ENCODE measurements around the gene CCDC85C. TPM values are rescaled to one million over a fixed set of nuclear protein-coding genes. Genes with fewer than 3 reads are reported as not detected.

Gene CCDC85C
- total RNA-seq, 1 experiment from 2014 or later: 33.2 TPM

DNA sequence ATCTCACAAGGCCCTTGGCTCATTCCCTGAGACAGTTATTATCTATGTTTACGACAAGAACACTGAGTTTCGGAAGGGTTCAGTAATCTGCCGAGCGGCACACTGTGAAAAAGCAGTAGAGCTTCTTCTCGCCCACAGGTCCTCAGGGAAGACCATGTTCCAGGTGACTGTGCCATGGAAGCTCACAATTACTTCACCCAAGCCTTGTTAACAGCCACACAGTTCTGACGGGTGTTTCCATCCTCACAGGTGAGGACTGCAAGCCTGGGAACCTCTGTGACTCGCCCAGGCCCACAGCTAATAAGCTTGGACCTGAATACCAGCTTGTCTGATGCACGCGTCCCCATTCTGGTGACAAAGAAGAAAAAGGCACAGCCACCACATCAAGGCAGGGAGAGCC is 138.7 kb downstream of the CCDC85C start:
- Mint-ChIP-seq H3K9me3 (no peaks in the 10 kb centered on the region), H3K27me3 (ENCODE audit: low read depth) (no peaks in the 10 kb centered on the region), H3K4me1 (peaks cover 53 to 58% of the 10 kb centered on the region in 2 experiments), H3K36me3 (ENCODE audit: insufficient read depth in 1 of 3, low read depth in 3 of 3) (peaks cover 5 to 28% (median 22%) of the 10 kb centered on the region in 3 experiments; a peak in 4 of 7 replicates), H3K4me3 (no peak overlapping the region), H3K27ac (peak overlapping the region; percentile 46 to 68 (median 53); a peak in 3 of 7 replicates)
- Histone ChIP-seq H4K91ac (ENCODE audit: insufficient read length, low read depth, low read length) (no peak overlapping the region), H2AFZ (ENCODE audit: low read length) (no peak overlapping the region), H2BK12ac (ENCODE audit: insufficient read length, low read depth, low read length) (no peak overlapping the region), H2BK15ac (ENCODE audit: low read depth, low read length) (no peak overlapping the region), H3K79me1 (ENCODE audit: insufficient read depth, low read depth, low read length, poor library complexity, severe bottlenecking) (peaks cover 5% of the 10 kb centered on the region), H2BK20ac (ENCODE audit: low read depth, low read length, poor library complexity, severe bottlenecking) (no peak overlapping the region), H3K14ac (ENCODE audit: insufficient read depth, low read length) (no peak overlapping the region), H3T11ph (ENCODE audit: low read length) (no peak overlapping the region), H3K56ac (ENCODE audit: insufficient read length, low read depth, low read length) (no peak overlapping the region), H3K27ac (ENCODE audit: insufficient read length, low read depth, low read length) (no peak overlapping the region), H4K5ac (ENCODE audit: insufficient read length, low read depth, low read length) (no peak overlapping the region), H3K4ac (ENCODE audit: low read depth, low read length) (no peak overlapping the region), H3K18ac (ENCODE audit: insufficient read length, low read depth, low read length) (no peak overlapping the region), H2AK5ac (ENCODE audit: insufficient read length, low read length) (no peak overlapping the region), H4K20me1 (ENCODE audit: control insufficient read depth, insufficient read depth, insufficient read length) (no peaks in the 10 kb centered on the region), H3K9ac (ENCODE audit: extremely low read depth, insufficient read length, low read length) (no peak overlapping the region), H3K79me2 (ENCODE audit: insufficient read depth, low read length) (peaks cover 20% of the 10 kb centered on the region; the same call in 1 of the 2 replicates), H3K9me3 (ENCODE audit: control insufficient read depth, low read depth, low read length) (no peaks in the 10 kb centered on the region), H2BK120ac (ENCODE audit: low read depth, low read length, poor library complexity, severe bottlenecking) (no peak overlapping the region), H3K4me2 (ENCODE audit: insufficient read depth, insufficient read length, low read length) (no peak overlapping the region), H3K23me2 (ENCODE audit: insufficient read length, low read depth, low read length, poor library complexity, severe bottlenecking) (no peaks in the 10 kb centered on the region), H2BK5ac (ENCODE audit: insufficient read length, low read length) (no peak overlapping the region), H3K4me1 (ENCODE audit: insufficient read depth, low read length) (peaks cover 8% of the 10 kb centered on the region; the same call in 1 of the 2 replicates), H3K23ac (ENCODE audit: insufficient read length, low read depth, low read length) (no peak overlapping the region), H4K8ac (replicated peaks; ENCODE audit: insufficient read length, low read depth, low read length) (no peak overlapping the region), H3K27me3 (ENCODE audit: insufficient read depth, low read length) (no peaks in the 10 kb centered on the region)
- TF ChIP-seq, protein P1, sequence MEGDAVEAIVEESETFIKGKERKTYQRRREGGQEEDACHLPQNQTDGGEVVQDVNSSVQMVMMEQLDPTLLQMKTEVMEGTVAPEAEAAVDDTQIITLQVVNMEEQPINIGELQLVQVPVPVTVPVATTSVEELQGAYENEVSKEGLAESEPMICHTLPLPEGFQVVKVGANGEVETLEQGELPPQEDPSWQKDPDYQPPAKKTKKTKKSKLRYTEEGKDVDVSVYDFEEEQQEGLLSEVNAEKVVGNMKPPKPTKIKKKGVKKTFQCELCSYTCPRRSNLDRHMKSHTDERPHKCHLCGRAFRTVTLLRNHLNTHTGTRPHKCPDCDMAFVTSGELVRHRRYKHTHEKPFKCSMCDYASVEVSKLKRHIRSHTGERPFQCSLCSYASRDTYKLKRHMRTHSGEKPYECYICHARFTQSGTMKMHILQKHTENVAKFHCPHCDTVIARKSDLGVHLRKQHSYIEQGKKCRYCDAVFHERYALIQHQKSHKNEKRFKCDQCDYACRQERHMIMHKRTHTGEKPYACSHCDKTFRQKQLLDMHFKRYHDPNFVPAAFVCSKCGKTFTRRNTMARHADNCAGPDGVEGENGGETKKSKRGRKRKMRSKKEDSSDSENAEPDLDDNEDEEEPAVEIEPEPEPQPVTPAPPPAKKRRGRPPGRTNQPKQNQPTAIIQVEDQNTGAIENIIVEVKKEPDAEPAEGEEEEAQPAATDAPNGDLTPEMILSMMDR (conservative IDR thresholded peaks at IDR 0.05): no peak
- DNase-seq: no peak
- no CpG with 5 or more reads among the region's 9 CpGs for WGBS (ENCODE audit: extremely low coverage, insufficient read length, low lambda C conversion rate)
